GM12878 (cell line): Measurements from ENCODE around the gene LDLRAD3. TPM values are rescaled to one million over a fixed set of nuclear protein-coding genes. Genes with fewer than 3 reads are reported as not detected.

ENCODE experiments used
- ATAC-seq: fragments of 200-7000 bp; cut with Tn5 transposase; 3 replicates; pipeline ENCODE4 v1.9.1; 2020; ENCODE audit warnings: mild to moderate bottlenecking, moderate library complexity
- BruUV-seq: library from RNA; stranded (reverse); fragments of 400-500 nt; replicated peaks from 2 replicates; lab custom pipeline; 2021; lab: Mats Ljungman, UMichigan
- CTCF ChIA-PET: fragments of 300-600 bp; sonication (Branson Sonifier 250); formaldehyde crosslinking; extraction: SDS; loops from one replicate; lab custom pipeline; 2021; ENCODE audit warnings: inconsistent platforms; lab: Yijun Ruan, JAX
- POLR2A ChIA-PET: fragments of 350-600 bp; formaldehyde crosslinking; extraction: SDS; loops from one replicate; lab custom pipeline; 2021; ENCODE audit warnings: inconsistent platforms; lab: Charles Lee
- RAD21 ChIA-PET: fragments of 300-600 bp; sonication (Branson Sonifier 250); formaldehyde crosslinking; loops from one replicate; lab custom pipeline; 2023; ENCODE audit warnings: antibody characterized with exemption; ENCODE audit not compliant: unreplicated experiment; lab: Charles Lee
- SMC1A ChIA-PET: fragments of 300-600 bp; sonication (Branson Sonifier 250); formaldehyde crosslinking; loops from one replicate; lab custom pipeline; 2023; ENCODE audit not compliant: unreplicated experiment, uncharacterized antibody; lab: Charles Lee
- DNase-seq: peaks from one replicate; pipeline ENCODE4 v3.0.0-alpha.2; 2011; ENCODE audit warnings: low read depth, low spot score
- FAIRE-seq: peaks from 3 replicates; lab custom pipeline; 2011; peaks lifted over from hg19 to GRCh38; lab: Jason Lieb, UNC
- H2AFZ ChIP-seq: 2 replicates; pipeline ENCODE4 v1.6.0; 2011; ENCODE audit warnings: low read depth, low read length, control low read depth; ENCODE audit not compliant: control insufficient read depth
- H3K27ac ChIP-seq: 2 replicates; pipeline ENCODE4 v1.5.1; 2011; ENCODE audit warnings: control low read depth; ENCODE audit not compliant: control insufficient read depth, insufficient read depth
- H3K27me3 ChIP-seq, 2 experiments: replicated peaks in 1 of 2; 2 replicates each; pipeline versions ENCODE4 v1.6.0 to v1.6.1; 2011; ENCODE audit warnings: low read length in 1 of 2; ENCODE audit not compliant: control insufficient read depth in 2 of 2, insufficient read depth in 2 of 2
- H3K36me3 ChIP-seq, 2 experiments: 2 replicates each; pipeline ENCODE4 v1.5.1; 2011; ENCODE audit warnings: low read length in 1 of 2; ENCODE audit not compliant: control insufficient read depth in 2 of 2, insufficient read depth in 2 of 2
- H3K4me1 ChIP-seq: 2 replicates; pipeline ENCODE4 v1.6.1; 2011; ENCODE audit warnings: mild to moderate bottlenecking, low read length, moderate library complexity, mixed read lengths; ENCODE audit not compliant: control insufficient read depth, insufficient read depth
- H3K4me2 ChIP-seq: 2 replicates; pipeline ENCODE4 v1.6.0; 2011; ENCODE audit warnings: control low read depth; ENCODE audit not compliant: control insufficient read depth, insufficient read depth
- H3K4me3 ChIP-seq: fragments of 200-600 bp; sonication (generic); 2 replicates; pipeline ENCODE4 v1.5.1; 2016
- H3K79me2 ChIP-seq: 2 replicates; pipeline ENCODE4 v1.6.0; 2011; ENCODE audit warnings: low read length; ENCODE audit not compliant: control insufficient read depth, insufficient read depth
- H3K9ac ChIP-seq: 2 replicates; pipeline ENCODE4 v1.8.0; 2011; ENCODE audit warnings: low read length, control low read depth, mixed read lengths; ENCODE audit not compliant: control insufficient read depth, insufficient read depth
- H3K9me3 ChIP-seq: replicated peaks from 3 replicates; pipeline ENCODE4 v1.5.1; 2011; ENCODE audit warnings: mild to moderate bottlenecking, low read length; ENCODE audit not compliant: control insufficient read depth, insufficient read depth
- H4K20me1 ChIP-seq: 2 replicates; pipeline ENCODE4 v1.6.0; 2011; ENCODE audit not compliant: control insufficient read depth, insufficient read depth
- CBX5 ChIP-seq: sonication (generic); IDR thresholded peaks from 2 replicates; pipeline ENCODE4 v1.6.1; 2016; ENCODE audit warnings: low read depth, moderate library complexity, mild to moderate bottlenecking, inconsistent platforms
- CTCF ChIP-seq, 3 experiments: IDR thresholded peaks in 2 of 3; conservative IDR thresholded peaks in 1 of 3; 2 replicates each; pipeline ENCODE4 v1.5.1; 2011; ENCODE audit warnings: low read depth in 3 of 3, low read length in 3 of 3, mild to moderate bottlenecking in 3 of 3, control low read depth in 2 of 3, moderate library complexity in 2 of 3, inconsistent platforms in 1 of 3, mixed read lengths in 1 of 3; ENCODE audit not compliant: control insufficient read depth in 2 of 3, insufficient read depth in 1 of 3; ENCODE audit errors: extremely low read depth in 1 of 3
- KAT2A ChIP-seq: conservative IDR thresholded peaks from 2 replicates; pipeline ENCODE4 v1.6.1; 2011; ENCODE audit warnings: low read depth, low read length; ENCODE audit not compliant: control insufficient read depth
- KDM1A ChIP-seq: fragments of 200-600 bp; sonication (generic); IDR thresholded peaks from 2 replicates; pipeline ENCODE4 v1.6.1; 2016; ENCODE audit warnings: borderline replicate concordance
- MEF2A ChIP-seq: IDR thresholded peaks from 2 replicates; pipeline ENCODE4 v1.6.1; 2011; ENCODE audit warnings: low read depth, mild to moderate bottlenecking, low read length, moderate library complexity; ENCODE audit not compliant: insufficient read depth
- MYB ChIP-seq: fragments of 150-350 bp; IDR thresholded peaks from 2 replicates; pipeline ENCODE4 v1.6.1; 2014; ENCODE audit warnings: mild to moderate bottlenecking, low read depth, low read length, borderline replicate concordance
- NFYB ChIP-seq: IDR thresholded peaks from 2 replicates; pipeline ENCODE4 v1.6.1; 2011; ENCODE audit warnings: low read depth, mild to moderate bottlenecking, low read length, improper control_type of control experiment, moderate library complexity; ENCODE audit not compliant: insufficient read depth
- SMARCA5 ChIP-seq: fragments of 450-650 bp; IDR thresholded peaks from 2 replicates; pipeline ENCODE4 v1.6.1; 2017; ENCODE audit warnings: mild to moderate bottlenecking
- ZNF274 ChIP-seq: IDR thresholded peaks from one replicate; pipeline ENCODE4 v1.8.0; 2011; ENCODE audit not compliant: insufficient read length, insufficient read depth
- WGBS: methylation state at CpG from one replicate; pipeline ENCODE4 v1.1.6; 2016; ENCODE audit warnings: low lambda C conversion rate; ENCODE audit not compliant: insufficient replicate concordance, insufficient coverage; ENCODE audit errors: missing lambda C conversion rate; 5-methylcytosine and 5-hydroxymethylcytosine counted together
- in situ Hi-C: fragments of 300-500 bp; cut with MboI; formaldehyde crosslinking; loops from 9 replicates; pipeline ENCODE4 v1.14.3; 2018; ENCODE audit warnings: mixed read lengths
- intact Hi-C: fragments of 100-400 bp; cut with micrococcal nuclease; formaldehyde crosslinking; loops from one replicate; pipeline ENCODE4 v1.14.2; 2022; ENCODE audit not compliant: unreplicated experiment
- polyA plus RNA-seq, 11 experiments: library from polyadenylated mRNA; depleted of rRNA in 4 of 11; unstranded in 6 of 11; stranded (reverse) in 5 of 11; fragments of >200 nt; fragmentation: Nextera tagmentation in 4 of 11; fragmentation: Illumina TruSeq in 1 of 11; extraction: Ambion mirVana in 4 of 11; extraction: Trizol in 1 of 11; gene quantifications; 1 replicate in 1 of 11; 2 replicates in 10 of 11; pipeline versions ENCODE4 v1.2.1 to v1.2.3, GENCODE V29; 2011 to 2016; ENCODE audit warnings: inconsistent platforms in 2 of 11, missing spikeins in 2 of 11, low read depth in 1 of 11
- total RNA-seq, 4 experiments: library from RNA; depleted of rRNA in 3 of 4; stranded (reverse); fragments of >200 nt in 3 of 4; fragmentation: Illumina TruSeq in 1 of 4; extraction: Trizol in 1 of 4; gene quantifications; 2 replicates each; pipeline versions ENCODE4 v1.2.1 to v1.2.3, GENCODE V29; 2013 to 2021
- TF ChIP-seq, protein P1 (sequence below): IDR thresholded peaks from 2 replicates; pipeline ENCODE4 v1.6.1; 2011; ENCODE audit warnings: low read depth, low read length, improper control_type of control experiment, borderline replicate concordance
- TF ChIP-seq, protein P2 (sequence below): IDR thresholded peaks from 2 replicates; pipeline ENCODE4 v1.6.1; 2012; ENCODE audit warnings: improper control_type of control experiment, low read depth, low read length; ENCODE audit not compliant: insufficient replicate concordance
- TF ChIP-seq, protein P3 (sequence below): fragments of 450-650 bp; IDR thresholded peaks from 2 replicates; pipeline ENCODE4 v1.6.1; 2017; ENCODE audit warnings: mild to moderate bottlenecking

The LDLRAD3 gene
- total and polyA plus RNA-seq, 10 of the 15 experiments (the other 5 are each of a cell fraction or from before 2014, with no cell fraction given) = 2.5 to 17.2 (median 10.7) TPM

DNA sequence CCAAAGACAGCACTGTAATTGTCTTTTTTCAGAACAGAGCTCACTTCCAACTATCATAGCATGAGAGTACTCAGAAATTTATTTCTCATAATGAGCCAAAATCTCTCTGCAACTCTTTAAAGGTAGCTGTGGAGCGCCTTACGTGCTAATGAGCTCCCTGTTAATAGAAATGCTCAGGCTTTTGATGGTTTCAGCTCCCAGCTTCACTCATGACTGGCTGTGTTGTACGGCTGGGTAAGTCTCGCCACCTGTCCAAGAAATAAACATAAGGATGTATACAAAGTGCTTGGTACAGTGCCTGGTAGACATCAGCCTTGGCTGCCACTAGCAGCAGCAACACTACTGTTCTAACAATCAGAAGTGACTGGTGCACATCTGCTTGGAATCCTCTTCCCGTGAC is 109.4 kb downstream of the LDLRAD3 start:
- FAIRE-seq = no peak
- Histone ChIP-seq H3K4me1 (no peaks in the 10 kb centered on the region; the same call in 1 of the 2 replicates), H4K20me1 (no peaks in the 10 kb centered on the region), H3K36me3 (no peaks in the 10 kb centered on the region; a peak in 1 of 4 replicates), H3K4me2 (no peak overlapping the region), H3K9ac (no peak overlapping the region), H3K27me3 (no peaks in the 10 kb centered on the region; a peak in 1 of 4 replicates), H2AFZ (no peak overlapping the region), H3K79me2 (no peaks in the 10 kb centered on the region), H3K4me3 (no peak overlapping the region), H3K9me3 (no peaks in the 10 kb centered on the region), H3K27ac (no peak overlapping the region)
- RAD21 ChIA-PET = interaction anchor here (1.6 kb wide), 1 partner anchor 18 kb away, joined by 4 read pairs; no protein-coding TSS in a partner anchor
- no peak for DNase-seq
- SMC1A ChIA-PET = interaction anchor here (1.9 to 3.2 kb wide), 2 partner anchors 10 to 232 kb away, joined by 12 to 18 read pairs; no protein-coding TSS in a partner anchor
- WGBS = 34% methylated on average over 5 of the region's 5 CpGs
- CTCF ChIA-PET = interaction anchor here (1.0 to 1.8 kb wide), 2 partner anchors 11 to 231 kb away, joined by 4 to 12 read pairs; no protein-coding TSS in a partner anchor
- ATAC-seq = no peak
- POLR2A ChIA-PET = no interaction called here
- in situ Hi-C loops = no loop called here
- intact Hi-C loops = loop anchor here (5.0 kb wide), 1 partner anchor 231 kb away; no protein-coding TSS in a partner anchor
- BruUV-seq = no TSS peak
- no peak for TF ChIP-seq ZNF274
- TF ChIP-seq, protein P1, sequence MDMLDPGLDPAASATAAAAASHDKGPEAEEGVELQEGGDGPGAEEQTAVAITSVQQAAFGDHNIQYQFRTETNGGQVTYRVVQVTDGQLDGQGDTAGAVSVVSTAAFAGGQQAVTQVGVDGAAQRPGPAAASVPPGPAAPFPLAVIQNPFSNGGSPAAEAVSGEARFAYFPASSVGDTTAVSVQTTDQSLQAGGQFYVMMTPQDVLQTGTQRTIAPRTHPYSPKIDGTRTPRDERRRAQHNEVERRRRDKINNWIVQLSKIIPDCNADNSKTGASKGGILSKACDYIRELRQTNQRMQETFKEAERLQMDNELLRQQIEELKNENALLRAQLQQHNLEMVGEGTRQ = no peak
- no peak for TF ChIP-seq MEF2A
- no peak for TF ChIP-seq NFYB
- no peak for TF ChIP-seq CBX5
- TF ChIP-seq CTCF (IDR thresholded peaks at IDR 0.05 in 2 of 3, conservative IDR thresholded peaks at IDR 0.05 in 1 of 3; ENCODE audit: control insufficient read depth in 2 of 3, extremely low read depth in 1 of 3, insufficient read depth in 1 of 3, low read depth in 3 of 3, low read length in 3 of 3) = no peak
- TF ChIP-seq, protein P2, sequence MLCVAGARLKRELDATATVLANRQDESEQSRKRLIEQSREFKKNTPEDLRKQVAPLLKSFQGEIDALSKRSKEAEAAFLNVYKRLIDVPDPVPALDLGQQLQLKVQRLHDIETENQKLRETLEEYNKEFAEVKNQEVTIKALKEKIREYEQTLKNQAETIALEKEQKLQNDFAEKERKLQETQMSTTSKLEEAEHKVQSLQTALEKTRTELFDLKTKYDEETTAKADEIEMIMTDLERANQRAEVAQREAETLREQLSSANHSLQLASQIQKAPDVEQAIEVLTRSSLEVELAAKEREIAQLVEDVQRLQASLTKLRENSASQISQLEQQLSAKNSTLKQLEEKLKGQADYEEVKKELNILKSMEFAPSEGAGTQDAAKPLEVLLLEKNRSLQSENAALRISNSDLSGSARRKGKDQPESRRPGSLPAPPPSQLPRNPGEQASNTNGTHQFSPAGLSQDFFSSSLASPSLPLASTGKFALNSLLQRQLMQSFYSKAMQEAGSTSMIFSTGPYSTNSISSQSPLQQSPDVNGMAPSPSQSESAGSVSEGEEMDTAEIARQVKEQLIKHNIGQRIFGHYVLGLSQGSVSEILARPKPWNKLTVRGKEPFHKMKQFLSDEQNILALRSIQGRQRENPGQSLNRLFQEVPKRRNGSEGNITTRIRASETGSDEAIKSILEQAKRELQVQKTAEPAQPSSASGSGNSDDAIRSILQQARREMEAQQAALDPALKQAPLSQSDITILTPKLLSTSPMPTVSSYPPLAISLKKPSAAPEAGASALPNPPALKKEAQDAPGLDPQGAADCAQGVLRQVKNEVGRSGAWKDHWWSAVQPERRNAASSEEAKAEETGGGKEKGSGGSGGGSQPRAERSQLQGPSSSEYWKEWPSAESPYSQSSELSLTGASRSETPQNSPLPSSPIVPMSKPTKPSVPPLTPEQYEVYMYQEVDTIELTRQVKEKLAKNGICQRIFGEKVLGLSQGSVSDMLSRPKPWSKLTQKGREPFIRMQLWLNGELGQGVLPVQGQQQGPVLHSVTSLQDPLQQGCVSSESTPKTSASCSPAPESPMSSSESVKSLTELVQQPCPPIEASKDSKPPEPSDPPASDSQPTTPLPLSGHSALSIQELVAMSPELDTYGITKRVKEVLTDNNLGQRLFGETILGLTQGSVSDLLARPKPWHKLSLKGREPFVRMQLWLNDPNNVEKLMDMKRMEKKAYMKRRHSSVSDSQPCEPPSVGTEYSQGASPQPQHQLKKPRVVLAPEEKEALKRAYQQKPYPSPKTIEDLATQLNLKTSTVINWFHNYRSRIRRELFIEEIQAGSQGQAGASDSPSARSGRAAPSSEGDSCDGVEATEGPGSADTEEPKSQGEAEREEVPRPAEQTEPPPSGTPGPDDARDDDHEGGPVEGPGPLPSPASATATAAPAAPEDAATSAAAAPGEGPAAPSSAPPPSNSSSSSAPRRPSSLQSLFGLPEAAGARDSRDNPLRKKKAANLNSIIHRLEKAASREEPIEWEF = no peak
- TF ChIP-seq MYB = no peak
- no peak for TF ChIP-seq KAT2A
- TF ChIP-seq, protein P3, sequence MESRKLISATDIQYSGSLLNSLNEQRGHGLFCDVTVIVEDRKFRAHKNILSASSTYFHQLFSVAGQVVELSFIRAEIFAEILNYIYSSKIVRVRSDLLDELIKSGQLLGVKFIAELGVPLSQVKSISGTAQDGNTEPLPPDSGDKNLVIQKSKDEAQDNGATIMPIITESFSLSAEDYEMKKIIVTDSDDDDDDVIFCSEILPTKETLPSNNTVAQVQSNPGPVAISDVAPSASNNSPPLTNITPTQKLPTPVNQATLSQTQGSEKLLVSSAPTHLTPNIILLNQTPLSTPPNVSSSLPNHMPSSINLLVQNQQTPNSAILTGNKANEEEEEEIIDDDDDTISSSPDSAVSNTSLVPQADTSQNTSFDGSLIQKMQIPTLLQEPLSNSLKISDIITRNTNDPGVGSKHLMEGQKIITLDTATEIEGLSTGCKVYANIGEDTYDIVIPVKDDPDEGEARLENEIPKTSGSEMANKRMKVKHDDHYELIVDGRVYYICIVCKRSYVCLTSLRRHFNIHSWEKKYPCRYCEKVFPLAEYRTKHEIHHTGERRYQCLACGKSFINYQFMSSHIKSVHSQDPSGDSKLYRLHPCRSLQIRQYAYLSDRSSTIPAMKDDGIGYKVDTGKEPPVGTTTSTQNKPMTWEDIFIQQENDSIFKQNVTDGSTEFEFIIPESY = no peak
- TF ChIP-seq SMARCA5 = no peak
- TF ChIP-seq KDM1A = no peak
